22Rv1 (cell line): ENCODE results near the gene RTP5.

Experiments
- H3K27ac ChIP-seq: fragments of 450-650 bp; 2 replicates; pipeline ENCODE4 v1.5.1; 2017
- CTCF ChIP-seq: fragments of 450-650 bp; IDR thresholded peaks from 2 replicates; pipeline ENCODE4 v1.5.1; 2017; ENCODE audit warnings: mild to moderate bottlenecking
- ZFX ChIP-seq: fragments of 450-650 bp; IDR thresholded peaks from 2 replicates; pipeline ENCODE4 v1.6.1; 2017; ENCODE audit warnings: antibody characterized with exemption, borderline replicate concordance

Gene RTP5

GRCh38 chr2:241848761-241849615 lies 20.5 kb upstream of the RTP5 start:
- TF ChIP-seq CTCF: no peak
- TF ChIP-seq ZFX: no peak
- no peak overlapping the region for H3K27ac ChIP-seq

- TF ChIP-seq CTCF (no peak), ZFX (no peak)
- no peak overlapping the region for H3K27ac ChIP-seq
Measured at GRCh38 chr2:241849616-241850543, 19.6 kb upstream of the RTP5 start.

DNA sequence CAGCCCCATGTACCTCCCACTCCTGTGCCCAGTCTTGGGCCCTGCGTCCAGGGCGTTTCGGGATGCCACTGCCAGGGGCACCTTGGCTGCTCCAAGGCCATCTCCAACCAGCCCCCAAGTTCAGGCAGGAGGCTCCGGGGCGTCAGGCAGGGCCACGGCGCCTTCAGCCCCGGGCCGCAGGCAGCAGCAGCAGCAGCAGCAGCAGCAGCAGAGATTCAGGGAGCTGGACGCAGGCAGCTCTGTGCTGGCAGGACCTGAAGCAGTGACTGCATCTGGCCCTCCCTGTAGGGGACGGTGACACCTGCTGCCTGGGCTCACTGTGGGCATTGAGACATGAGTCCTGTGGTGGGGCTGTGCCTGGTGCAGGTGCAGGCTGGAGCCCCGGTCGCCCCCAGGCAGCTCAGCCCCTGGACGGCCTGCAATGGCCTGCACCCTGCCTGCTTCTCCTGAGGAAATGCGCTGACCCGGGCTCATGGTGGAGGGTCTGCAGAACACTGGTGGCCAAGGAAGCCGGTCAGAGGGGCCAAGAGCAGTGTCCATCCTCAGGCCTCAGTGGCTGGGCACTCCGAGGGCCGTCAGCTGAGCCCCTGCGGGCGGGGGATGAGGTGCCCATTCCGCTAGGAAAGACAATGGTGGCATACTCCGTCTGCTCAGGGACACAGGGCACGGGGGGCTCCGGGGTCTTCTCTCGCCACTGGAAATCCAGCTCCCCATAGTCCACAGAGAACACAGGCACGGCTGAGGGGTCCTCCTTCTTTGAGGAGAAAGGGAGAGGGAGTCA lies 18.8 kb upstream of the RTP5 start:
- TF ChIP-seq CTCF: no peak
- TF ChIP-seq ZFX: no peak
- H3K27ac ChIP-seq: no peak overlapping the region

- no peak for TF ChIP-seq CTCF
- no peak for TF ChIP-seq ZFX
- no peak overlapping the region for H3K27ac ChIP-seq
Measured at GRCh38 chr2:241851325-241852115, 18.0 kb upstream of the RTP5 start.

GRCh38 chr2:241852116-241852980 lies 17.2 kb upstream of the RTP5 start:
- TF ChIP-seq CTCF (no peak), ZFX (no peak)
- no peak overlapping the region for H3K27ac ChIP-seq
